Measurements from ENCODE around the gene PRIM1.
"Not testable (repeated sequence)": the region's sequence is repeated elsewhere in the genome, so short reads cannot be mapped to it uniquely, and the experiment has no call there.

PRIM1 gene

DNA sequence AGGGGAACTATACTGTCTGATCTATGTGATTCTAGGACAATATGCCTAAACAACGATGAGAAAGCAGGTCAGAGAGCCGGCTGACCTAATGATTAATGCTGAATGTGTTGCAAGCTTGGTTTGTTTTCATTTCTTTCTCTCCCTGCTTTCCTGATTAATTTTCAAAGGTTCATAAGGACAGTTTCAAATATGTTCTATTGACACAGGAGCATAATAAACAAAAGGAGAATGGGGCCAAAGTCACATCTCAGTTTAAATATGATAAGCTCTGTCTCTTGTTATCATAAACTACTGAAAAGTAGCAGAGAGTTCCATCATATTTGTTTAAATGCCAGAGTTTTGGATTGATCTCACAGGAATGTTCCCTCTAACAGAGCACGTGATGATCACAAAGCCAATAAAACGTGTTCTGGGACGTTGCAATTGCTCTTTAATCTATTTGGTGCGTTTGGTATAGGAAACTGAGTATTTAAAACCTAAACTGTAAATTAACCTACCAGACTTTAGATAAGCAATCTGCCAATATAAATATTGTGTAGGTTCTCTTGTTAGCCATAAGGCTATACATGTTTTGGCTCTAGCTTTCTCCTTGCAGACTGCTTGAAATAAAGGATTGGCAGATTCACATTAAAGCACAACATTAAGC is 7.3 kb upstream of the PRIM1 start:
- DNase-seq: no peak

DNA sequence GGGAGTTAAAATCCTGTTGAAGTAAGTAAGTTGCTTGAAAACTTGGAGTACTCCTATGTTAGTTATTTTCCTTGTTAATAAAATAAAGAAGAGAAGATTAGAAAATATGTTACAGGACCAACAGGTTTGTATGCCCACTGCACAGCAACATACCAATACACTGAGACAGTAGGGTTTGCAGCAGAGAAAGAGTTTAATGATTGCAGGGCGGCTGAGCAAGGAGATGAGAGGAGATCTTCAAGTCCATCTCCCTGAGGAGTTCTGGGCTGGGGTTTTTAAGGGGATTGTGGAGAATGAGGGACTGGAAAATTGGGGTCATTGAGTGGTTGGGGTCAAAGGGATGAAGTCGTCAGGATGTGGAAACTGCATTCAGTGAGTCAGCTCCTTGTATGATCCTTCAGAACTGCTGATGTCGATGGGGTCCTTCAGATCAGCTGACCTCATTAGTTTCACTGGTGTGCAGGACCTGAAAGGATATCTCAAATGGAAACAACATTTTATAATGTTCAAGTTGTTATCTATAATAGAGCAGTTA is 6.7 kb upstream of the PRIM1 start:
- no peak for DNase-seq

DNA sequence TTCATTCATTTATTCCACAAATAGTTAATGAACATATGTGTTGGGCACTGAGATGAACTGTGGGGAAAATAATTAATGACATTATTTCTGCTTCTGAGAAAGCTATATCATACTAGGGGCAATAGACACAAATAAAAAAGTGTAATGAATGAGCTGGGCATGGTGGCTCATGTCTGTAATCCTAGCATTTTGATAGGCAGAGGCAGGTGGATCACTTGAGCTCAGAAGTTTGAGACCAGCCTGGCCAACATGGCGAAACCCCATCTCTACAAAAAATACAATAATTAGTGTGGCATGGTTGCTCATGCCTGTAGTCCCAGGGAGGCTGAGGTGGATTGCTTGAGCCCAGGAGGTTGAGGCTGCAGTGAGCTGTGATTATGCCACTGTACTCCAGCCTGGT is 5.8 kb upstream of the PRIM1 start:
- DNase-seq: not testable (repeated sequence)

DNA sequence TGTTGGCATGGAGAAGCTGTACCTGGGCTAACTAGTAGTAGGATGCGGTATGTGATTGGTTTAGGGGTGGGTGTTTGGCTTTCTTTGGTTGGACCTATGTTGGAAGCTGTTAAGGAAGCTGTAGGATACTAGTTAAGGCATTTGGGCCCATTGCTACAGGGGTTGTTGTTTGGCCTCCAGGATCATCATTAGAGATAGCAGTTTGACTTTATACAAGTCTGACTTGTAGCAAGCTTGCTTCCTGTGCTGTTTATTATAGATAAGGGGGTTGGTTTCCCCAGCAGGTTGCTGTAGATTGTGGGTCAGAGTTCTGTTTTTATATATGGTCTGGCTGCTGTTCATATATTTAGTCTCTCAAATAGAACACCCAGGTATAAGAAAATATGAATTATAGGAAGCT is 1.4 kb upstream of the PRIM1 start:
- DNase-seq: no peak

DNA sequence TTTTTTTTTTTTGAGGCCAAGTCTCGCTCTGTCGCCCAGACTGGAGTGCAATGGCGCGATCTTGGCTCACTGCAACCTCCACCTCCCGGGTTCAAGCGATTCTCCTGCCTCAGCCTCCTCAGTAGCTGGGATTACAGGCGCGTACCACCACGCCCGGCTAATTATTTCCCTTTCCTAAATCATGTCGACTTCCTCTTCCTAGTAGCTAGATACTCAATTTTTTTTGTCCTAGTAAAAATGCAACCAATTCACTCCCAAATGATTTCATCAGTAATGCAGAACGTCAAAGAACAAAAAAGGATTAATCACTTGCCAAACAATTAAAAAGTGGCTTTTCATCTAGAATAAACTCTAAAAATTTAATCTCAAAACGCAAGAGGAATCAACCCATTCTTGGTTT is 1.5 kb downstream of the PRIM1 start:
- not testable (repeated sequence) for DNase-seq

DNA sequence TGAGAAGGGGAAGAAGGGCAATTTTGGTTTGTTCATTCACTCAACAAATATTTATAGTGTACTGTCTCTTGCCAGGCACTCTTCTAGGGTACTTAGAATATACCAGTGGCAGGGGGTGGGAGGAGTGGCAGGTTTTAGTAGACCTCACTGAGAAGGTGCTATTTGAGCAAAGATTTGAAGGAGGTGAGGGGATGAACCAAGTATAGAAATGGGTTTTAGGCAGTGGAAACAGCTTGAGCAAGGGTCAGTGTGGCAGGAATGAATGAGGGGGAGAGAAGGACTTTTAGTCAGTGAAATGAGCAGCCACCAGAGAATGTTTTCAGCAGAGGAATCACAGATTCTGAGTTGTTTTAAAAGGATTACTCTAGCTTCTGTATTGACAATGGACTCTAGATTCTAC is 2.3 kb downstream of the PRIM1 start:
- no peak for DNase-seq

DNA sequence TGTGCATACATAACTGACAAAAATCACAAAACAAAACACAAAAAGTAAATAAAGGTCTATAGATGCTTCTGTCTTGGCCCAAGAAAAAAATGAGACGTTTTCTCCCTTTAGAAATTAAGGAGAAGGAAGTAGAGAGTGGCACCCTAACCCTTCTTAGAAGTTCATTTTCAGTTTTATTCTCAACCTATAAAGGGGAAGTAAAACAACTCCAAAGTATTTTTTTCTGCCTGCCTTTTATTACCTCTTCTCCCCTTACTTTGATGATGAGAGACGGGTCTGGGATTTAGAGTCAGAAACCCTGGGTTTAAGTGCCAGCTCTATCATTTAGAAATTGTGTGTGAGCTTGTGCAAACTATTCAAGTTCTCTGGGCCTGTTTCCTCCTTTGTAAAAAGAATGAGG is 2.8 kb downstream of the PRIM1 start:
- no peak for DNase-seq

DNA sequence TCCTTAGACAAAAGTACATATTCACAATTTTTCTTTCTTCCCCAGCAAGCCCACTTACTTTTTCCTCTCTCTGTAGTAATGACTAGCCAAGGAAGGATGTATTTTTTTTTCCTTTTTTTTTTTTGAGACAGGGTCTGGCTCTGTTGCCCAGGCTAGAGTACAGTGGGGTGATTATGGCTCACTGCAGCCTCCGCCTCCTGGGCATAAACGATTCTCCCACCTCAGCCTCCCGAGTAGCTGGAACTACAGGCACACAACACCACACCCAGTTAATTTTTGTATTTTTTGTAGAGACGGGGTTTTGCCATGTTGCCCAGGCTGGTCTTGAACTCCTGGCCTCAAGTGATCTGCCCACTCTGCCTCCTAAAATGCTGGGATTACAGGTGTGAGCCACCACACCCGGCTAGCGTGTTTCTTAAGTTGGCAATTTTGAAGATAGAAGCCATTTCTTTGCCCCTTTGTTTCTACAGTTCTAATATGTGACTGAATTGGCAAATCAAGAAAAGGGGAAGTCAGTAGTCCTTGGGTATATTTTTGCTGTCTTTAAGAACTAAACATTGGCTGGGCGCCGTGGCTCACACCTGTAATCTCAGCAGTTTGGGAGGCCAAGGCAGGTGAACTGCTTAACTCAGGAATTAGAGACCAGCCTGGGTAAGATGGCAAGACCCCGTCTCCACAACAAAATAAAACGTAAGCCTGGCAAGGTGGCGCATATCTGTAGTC is 23.8 kb downstream of the PRIM1 start:
- DNase-seq: no peak

DNA sequence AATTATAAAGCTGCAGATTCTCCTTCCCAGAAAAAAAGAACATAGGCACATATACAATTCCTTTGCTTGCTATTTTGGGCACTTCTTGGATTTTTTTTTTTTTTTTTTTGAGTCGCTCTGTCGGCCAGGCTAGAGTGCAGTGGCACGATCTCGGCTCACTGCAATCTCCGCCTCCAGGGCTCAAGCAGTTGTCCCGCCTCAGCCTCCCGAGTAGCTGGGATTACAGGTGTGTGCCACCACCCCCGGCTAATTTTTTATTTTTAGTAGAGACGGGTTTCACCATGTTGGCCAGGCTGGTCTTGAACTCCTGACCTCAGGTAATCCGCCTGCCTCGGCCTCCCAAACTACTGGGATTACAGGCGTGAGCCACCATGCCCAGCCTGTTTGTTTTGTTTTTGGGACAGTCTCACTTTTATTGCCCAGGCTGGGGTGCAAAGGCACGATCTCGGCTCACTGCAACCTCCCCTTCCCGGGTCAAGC is 25.9 kb downstream of the PRIM1 start:
- not testable (repeated sequence) for DNase-seq

DNA sequence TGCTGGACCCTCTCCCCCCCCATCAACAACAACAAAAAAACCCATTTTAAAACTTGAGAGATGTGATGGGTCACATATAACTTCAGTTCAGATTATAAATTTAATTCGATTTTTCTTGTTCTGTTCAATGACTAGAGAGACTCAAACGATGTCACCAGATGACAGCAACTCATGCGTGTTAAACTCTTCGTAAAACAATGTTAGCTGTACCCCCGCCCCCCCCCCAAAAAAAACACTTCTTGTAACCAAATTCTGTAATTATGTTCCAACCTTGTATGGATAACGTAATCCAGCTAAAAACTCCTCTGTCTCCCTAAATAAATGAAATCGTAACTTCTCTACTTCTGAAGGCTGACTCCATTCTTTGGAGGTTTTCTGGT is 26.4 kb downstream of the PRIM1 start:
- peak; percentile 37 for DNase-seq

DNA sequence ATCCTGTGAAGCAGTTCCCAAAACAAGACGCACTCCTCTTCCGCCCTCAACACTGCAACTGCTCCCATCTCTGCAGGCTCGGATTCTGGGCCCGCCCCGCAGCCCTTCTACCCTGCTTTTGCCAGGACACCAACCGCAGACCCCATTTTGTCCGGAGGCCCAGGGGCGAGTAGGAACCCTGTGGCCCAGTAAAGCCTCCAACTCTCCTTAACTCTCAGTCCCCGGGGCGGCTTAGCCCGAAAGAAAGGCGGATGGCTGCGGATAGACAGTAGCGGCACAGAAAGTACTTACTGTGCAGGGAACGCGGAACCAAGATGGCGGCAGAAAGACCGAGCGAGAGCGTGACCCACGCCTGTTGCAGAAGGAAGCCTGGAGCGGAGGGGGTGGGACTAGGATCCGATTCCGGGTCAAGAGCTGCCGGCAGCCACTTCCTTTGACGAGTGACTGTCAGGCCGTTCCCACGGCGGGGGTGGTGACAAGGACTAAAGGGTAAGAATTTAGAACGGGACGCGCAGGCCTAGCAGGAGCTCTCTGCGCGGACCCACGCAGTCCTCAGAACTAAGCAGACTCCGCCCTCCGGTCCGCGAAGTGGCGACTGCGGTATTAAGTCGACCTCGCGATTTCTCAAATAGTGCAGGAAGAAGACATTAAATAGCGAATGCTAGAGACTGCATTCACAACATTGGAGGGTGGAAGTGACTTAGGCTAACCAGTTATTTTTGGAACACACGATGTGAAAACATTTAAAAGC is 27.0 kb downstream of the PRIM1 start, which contains the start of gene NACA:
Gene NACA, minus strand, starts transcription at position 328 of the 751 bp plus-strand sequence. CDS start 778 bp downstream, outside the sequence.
- peak; percentile 97 for DNase-seq

DNA sequence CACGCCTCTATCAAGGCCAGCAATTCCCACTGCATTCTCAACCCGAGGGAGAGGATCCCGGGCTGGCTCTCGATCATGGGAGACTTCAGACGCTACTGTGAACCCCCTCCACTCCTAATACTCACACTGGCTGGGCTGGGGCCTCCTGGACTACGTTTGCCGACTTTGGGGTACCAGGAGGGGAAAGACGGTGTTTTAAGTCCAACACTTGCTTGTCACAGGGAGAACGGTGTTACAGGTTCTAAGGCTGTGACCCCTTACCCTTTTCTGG is 27.5 kb downstream of the PRIM1 start:
- DNase-seq: peak; percentile 40

DNA sequence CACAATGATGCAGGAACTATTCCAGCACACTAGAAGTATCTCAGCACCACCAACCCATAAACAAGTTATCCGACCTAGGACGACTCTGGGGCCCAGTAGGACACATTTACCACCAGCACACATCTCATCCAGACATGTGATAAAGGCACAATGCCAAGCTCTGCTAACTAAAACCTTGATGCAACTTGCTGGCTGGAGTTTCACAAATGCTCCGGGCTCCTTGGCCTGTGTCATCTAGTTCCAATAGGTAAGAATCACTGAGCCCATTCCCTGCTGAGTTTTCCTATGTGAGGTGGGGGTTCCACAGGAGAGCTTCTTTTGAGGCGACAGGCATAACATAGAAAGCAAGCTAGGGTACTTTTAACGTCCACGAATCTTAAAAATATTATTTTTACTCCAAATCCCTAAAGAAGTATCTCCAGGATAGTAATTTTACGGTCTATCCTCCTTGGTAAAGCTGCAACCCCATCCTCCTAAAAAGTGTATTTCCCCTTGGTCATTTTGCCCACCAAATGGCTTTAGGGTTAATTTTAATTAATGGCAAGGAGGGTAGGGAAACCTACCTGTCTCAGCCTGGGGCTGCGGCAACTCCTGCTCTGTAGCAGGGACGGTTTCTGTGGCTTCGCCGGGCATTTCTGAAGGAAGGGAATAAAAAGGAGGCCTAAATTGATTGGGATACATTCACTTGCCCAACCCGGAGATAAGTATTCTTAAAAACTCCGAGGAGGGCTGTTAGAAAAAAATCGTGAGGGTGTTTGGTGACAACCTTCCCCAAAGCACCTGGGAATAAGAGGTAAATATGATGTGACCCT is 28.0 kb downstream of the PRIM1 start:
- peak; percentile 25 for DNase-seq

DNA sequence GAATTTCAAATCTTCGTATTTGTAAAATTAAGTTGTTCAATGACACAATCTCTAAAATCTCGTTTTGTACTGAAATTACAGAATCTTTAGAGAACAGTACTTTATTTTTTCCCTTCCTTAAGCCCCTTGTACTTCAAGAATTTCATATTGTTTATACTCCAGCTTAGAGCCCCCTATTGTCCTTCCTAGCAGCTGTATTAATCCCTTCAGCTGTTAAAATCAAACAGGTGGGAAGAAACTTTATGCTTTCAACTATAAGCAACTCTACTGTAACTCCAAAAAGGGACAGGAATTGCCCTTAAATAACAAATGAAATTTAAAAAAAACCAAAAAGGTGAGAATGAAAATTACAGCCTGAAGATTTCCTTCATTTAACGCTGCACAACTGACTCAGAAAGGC is 28.8 kb downstream of the PRIM1 start:
- no peak for DNase-seq

DNA sequence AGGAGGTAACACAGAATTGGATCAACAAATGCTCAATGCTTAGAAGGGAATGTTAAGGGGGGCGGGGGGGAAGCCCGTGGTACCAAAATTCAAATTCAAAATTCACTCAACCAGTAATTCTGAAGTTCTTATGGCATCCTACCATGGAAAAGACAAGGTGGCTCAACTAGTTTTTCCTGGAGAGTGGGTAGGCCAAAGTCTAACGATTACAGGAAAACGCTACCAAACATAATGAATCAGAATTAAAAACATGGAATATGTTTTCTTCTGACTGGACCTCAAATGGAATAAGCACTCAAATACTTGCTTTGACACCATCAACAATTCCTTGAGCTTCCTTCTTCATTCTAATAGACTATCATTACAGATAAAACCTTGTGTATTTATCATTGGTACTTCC is 29.3 kb downstream of the PRIM1 start:
- no peak for DNase-seq

DNA sequence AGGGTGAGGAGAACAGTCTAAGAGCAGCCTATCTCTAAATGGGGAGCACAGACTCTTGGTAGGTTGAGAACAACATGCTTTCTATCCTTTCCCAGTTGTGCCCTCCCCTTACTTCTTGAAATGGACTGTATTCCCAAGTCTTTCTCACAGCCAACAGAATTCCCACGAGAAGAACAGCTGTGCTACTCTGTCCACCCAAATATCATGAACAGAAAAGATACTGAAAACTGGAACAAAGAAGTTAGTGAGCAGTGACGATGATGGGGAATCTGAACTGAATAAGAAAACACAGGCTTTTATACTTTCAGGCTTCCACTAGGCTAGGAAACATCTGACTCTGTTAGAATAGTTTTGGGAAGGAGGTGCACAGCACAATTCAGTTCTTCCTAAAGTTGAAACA is 30.4 kb downstream of the PRIM1 start:
- no peak for DNase-seq

DNA sequence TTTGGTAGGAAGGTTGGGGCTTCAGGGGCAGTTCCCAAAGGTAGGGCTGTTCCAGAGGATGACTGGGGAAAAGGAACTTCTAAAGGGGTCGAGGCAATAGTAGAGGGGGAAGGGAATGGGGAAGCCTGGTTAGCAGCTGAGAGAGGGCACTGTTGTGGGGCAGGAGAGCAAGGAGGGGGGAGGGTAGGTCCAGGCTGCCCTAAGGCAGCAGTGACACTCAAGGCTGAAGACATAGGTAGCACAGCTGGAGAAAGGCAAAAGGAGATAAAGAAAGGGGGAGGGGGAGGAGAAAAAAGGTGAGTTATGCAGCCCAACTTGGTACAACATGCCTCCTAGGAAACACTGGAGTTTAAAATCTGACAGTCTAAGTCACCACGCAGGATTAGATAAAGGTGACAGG is 30.9 kb downstream of the PRIM1 start:
- no peak for DNase-seq

DNA sequence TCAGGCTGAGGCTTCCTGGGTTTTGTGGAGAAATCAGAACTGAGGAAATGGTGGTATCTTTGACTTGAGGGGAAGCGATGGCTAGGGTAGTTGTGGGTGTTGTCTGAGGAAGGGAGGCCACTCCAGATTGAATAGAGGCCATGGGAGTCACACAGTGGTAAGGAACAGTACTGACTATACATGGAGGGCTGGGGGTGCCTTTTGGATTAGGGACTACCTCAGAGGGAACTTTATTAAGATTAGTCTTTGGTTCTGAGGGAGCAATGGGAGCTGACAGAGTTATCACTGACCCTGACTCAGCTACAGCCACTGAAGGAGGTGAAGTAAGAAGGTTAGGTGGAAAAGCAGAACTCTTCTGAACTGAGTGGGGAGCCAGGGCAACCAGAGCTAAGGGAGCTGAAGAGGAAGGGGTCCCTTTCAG is 31.4 kb downstream of the PRIM1 start:
- no peak for DNase-seq

DNA sequence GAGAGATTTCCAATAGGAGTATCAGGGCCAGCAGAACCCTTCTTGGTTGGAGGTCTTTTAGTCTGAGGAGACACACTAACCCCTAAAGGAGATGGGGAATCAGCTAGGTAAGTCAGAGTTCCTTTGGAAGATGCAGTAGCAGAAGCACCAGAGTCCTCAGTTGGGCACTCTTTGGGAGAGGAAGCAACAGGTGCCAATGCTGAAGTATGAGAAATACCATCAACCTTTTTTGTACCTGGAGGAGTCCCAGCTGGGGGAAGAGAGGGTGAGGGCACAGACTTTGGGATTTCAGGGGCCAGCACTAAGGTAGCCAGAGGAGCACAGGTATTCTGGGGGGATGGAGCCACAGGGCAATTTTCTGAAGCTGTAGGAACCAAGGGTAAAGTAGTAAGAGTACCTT is 33.1 kb downstream of the PRIM1 start:
- DNase-seq: no peak

DNA sequence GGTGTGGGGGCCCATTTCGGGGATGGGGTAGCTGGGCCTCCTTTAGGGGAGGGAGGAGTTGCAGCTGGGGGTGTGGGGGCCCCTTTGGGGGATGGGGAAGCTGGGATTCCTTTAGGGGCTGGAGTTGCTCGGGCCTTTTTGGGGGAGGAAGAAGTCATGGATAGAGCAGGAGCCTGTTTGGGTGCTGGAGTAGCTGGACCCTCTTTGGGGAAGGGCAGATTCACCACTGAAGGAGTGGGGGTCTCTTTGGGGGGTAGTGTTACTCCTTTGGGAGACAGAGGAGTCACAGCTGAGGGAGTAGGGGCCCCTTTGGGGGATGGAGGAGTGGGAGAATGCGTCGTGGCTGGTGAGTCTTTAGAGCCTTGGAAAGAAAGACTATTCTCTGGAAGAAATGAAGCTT is 33.5 kb downstream of the PRIM1 start:
- DNase-seq: no peak

DNA sequence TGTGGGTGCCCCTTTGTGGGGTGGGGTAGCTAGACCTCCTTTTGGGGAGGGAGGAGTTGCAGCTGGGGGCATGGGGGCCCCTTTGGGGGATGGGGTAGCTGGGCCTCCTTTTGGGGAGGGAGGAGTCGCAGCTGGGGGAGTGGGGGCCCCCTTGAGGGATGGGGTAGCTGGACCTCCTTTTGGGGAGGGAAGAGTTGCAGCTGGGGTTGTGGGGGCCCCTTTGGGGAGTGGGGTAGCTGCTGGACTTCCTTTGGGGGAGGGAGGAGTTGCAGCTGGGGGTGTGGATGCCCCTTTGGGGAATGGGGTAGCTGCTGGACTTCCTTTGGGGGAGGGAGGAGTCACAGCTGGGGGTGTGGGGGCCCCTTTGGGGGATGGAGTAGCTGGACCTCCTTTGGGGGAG is 34.0 kb downstream of the PRIM1 start:
- DNase-seq: no peak

DNA sequence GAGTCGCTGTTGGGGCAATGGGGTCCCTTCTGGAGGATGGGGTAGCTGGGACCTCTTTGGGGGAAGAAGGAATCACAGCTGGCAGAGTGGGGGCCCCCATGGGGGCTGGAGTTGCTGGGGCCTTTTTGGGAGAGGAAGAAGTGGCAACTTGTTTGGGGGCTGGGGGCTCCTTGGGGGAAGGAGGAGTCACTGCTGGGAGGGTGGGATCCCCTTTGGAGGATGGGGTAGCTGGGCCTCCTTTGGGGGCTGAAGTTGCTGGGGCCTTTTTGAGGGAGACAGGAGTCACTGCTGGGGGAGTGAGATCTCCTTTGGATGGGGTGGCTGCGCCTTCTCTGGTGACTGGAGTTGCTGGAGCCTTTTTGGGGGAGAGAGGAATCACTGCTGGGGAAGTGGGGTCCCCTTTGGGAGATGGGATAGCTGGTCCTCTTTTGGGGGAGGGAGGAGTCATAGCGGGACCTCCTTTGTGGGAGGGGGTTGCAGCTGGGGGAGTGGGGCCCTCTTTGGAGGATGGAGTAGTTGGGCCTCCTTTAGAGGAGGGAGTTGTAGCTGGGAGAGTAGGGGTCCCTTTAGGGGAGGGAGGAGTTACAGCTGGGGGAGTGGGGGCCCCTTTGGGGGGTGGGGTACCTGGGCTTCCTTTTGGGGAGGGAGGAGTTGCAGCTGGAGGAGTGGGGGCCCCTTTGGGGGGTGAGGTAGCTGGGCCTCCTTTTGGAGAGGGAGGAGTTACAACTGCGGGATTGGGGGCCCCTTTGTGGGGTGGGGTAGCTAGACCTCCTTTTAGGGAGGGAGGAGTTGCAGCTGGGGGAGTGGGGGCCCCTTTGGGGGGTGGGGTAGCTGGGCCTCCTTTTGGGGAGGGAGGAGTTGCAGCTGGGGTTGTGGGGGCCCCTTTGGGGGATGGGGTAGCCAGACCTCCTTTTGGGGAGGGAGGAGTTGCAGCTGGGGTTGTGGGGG is 34.9 kb downstream of the PRIM1 start:
- no peak for DNase-seq

Data from kidney glomerular epithelial cell (primary cell).